A549 (cell line): ENCODE measurements around the gene COL28A1.

Experiments
- CTCF ChIP-seq: fragments of >200 bp; sonication (Bioruptor Twin); formaldehyde crosslinking; IDR thresholded peaks from 3 replicates; pipeline ENCODE4 v1.5.1; 2016
- EP300 ChIP-seq, 2 experiments: fragments of >200 bp; sonication (Bioruptor Twin); formaldehyde crosslinking; IDR thresholded peaks; 2 replicates in 1 of 2; 3 replicates in 1 of 2; pipeline ENCODE4 v1.6.1; 2016 to 2017
- MAX ChIP-seq: IDR thresholded peaks from 2 replicates; pipeline ENCODE4 v1.6.1; 2012
- POLR2A ChIP-seq: IDR thresholded peaks from 2 replicates; pipeline ENCODE4 v1.6.1; 2012; ENCODE audit warnings: mild to moderate bottlenecking, low read length
- RARB ChIP-seq: fragments of 250-450 bp; sonication (Bioruptor Pico); IDR thresholded peaks from 2 replicates; pipeline ENCODE4 v1.8.0; 2021; ENCODE audit warnings: mild to moderate bottlenecking, moderate library complexity
- SREBF2 ChIP-seq: fragments of 450-650 bp; IDR thresholded peaks from 2 replicates; pipeline ENCODE4 v1.6.1; 2014; ENCODE audit warnings: mild to moderate bottlenecking, moderate library complexity
- ZFP36 ChIP-seq: fragments of 450-650 bp; IDR thresholded peaks from 2 replicates; pipeline ENCODE4 v1.6.1; 2014; ENCODE audit warnings: borderline replicate concordance; ENCODE audit not compliant: partially characterized antibody

GRCh38 chr7:7384228-7384627 lies 151.4 kb downstream of the COL28A1 start:
- no peak for TF ChIP-seq SREBF2
- no peak for TF ChIP-seq POLR2A
- TF ChIP-seq MAX: no peak
- TF ChIP-seq CTCF: no peak
- TF ChIP-seq RARB (CRISPR knock-in tag): no peak
- no peak for TF ChIP-seq EP300 (IDR thresholded peaks at IDR 0.05)
- no peak for TF ChIP-seq ZFP36
